ENCODE data around the gene NAXD.

Gene NAXD

DNA sequence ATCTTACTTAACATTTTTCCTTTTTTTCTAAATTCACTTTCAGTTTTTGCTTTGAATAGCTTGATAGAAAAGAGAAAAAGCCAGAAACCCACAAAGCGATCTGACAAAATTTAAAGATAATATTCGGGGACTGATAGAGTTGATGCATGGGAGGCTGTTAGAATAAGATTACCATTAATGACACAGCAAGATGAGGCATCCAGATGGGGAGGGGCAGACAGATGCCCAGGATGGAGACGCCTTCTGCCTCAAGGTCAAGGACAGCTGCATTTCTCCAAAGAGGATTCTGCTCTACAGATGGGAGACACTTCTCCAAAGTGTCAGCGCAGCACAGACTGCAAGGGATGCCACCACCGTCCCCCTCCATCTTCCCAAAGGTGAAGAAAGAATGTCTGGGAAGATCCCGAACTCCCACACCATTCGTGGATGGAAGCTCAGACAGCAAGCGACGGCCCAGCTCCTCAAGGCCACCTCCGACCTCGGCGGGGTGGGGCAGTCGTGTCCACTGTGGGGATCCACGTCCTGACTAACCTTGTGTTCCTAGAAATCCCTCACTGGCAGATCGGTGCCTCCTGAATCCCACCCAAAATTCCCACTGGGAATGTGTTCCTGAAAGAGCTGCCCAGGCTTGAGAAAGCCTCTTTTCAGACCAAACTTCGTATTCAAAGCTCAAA lies 32.9 kb downstream of the NAXD start:
- TF ChIP-seq, protein P1, sequence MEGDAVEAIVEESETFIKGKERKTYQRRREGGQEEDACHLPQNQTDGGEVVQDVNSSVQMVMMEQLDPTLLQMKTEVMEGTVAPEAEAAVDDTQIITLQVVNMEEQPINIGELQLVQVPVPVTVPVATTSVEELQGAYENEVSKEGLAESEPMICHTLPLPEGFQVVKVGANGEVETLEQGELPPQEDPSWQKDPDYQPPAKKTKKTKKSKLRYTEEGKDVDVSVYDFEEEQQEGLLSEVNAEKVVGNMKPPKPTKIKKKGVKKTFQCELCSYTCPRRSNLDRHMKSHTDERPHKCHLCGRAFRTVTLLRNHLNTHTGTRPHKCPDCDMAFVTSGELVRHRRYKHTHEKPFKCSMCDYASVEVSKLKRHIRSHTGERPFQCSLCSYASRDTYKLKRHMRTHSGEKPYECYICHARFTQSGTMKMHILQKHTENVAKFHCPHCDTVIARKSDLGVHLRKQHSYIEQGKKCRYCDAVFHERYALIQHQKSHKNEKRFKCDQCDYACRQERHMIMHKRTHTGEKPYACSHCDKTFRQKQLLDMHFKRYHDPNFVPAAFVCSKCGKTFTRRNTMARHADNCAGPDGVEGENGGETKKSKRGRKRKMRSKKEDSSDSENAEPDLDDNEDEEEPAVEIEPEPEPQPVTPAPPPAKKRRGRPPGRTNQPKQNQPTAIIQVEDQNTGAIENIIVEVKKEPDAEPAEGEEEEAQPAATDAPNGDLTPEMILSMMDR (IDR thresholded peaks at IDR 0.05; ENCODE audit: low read depth, low read length): no peak
- H3K4me3 ChIP-seq (ENCODE audit: low read depth, low read length): no peak overlapping the region
- no peak for DNase-seq (ENCODE audit: low read depth, low spot score)
- in situ Hi-C loops (cut with HindIII; ENCODE audit: low sequenced_read_pairs): no loop called here

DNA sequence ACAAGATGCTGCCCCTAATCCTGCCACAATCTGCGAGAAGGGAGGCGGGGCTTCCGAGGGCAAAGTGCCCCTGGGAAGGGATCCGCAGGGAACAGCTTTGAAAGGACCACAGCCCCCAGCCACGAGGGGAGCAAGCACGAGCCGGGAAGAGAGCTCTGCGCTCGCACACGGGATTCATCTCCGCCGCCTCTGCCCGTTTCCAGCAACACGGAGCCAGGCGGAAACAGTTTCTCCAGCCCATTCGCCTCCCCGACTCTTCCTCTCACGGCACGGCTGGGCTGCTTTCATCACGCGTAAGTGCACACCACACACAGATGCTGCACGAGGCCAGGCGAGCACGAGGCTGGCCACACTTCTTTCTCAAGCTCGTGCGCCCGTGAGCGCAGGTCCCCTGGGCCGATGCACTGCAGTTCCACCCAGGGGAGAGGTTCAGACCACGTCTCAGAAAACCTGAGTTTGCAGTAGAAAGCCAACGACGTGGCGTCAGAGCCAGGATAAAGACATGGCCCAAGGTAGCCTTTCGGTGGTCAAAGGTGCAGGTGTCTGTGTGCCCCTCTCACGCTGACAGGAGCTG lies 33.6 kb downstream of the NAXD start:
- H3K4me3 ChIP-seq (ENCODE audit: low read depth, low read length): no peak overlapping the region
- TF ChIP-seq, protein P1 (IDR thresholded peaks at IDR 0.05; ENCODE audit: low read depth, low read length): no peak
- no peak for DNase-seq (ENCODE audit: low read depth, low spot score)
- in situ Hi-C loops (cut with HindIII; ENCODE audit: low sequenced_read_pairs): no loop called here

DNA sequence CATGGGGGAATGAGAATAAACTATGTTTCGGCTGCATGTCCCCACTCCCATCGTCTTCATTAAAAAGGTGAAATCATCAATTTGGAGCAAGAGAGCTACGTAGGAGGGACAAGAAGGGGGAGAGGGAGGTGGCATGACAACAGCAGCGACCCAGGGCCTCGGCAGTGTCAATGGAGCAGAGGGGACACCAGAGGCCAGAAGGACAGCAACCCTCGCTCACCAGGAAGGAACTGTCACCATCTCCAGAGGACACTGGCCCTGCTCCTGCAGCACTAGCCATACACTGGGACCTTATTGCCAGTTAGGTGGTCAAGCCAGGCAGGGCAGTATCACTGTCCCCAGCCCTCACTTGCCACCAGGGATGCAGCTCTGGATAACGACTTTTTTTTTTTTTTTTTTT lies 34.2 kb downstream of the NAXD start:
- no peak for DNase-seq (ENCODE audit: low read depth, low spot score)
- TF ChIP-seq, protein P1 (IDR thresholded peaks at IDR 0.05; ENCODE audit: low read depth, low read length): no peak
- in situ Hi-C loops (cut with HindIII; ENCODE audit: low sequenced_read_pairs): no loop called here

DNA sequence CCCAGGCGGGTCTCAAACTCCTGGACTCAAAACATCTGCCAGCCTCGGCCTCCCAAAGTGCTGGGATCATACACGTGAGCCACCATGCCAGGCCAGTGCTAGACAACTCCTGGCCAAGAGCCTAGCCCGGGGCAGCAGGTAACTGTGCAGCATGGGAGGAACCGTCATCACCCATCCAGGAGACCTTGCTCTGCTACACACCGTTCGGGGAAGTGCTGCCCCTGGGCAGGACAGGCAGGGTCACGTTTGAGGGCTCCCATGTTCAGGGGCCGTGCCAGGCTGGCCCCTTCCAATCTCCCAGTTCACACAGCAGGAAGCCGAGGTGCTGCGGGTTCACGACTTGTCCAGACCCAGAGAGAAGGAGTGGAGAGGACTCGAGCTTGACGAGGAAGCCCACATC lies 35.1 kb downstream of the NAXD start:
- no peak for DNase-seq (ENCODE audit: low read depth, low spot score)
- H3K4me3 ChIP-seq (ENCODE audit: low read depth, low read length): no peak overlapping the region
- in situ Hi-C loops (cut with HindIII; ENCODE audit: low sequenced_read_pairs): no loop called here
- TF ChIP-seq, protein P1 (IDR thresholded peaks at IDR 0.05; ENCODE audit: low read depth, low read length): no peak

More for the DNA sequence above, 34.2 kb downstream of the NAXD start:
- no peak overlapping the region for H3K4me3 ChIP-seq (ENCODE audit: low read depth, low read length)

DNA sequence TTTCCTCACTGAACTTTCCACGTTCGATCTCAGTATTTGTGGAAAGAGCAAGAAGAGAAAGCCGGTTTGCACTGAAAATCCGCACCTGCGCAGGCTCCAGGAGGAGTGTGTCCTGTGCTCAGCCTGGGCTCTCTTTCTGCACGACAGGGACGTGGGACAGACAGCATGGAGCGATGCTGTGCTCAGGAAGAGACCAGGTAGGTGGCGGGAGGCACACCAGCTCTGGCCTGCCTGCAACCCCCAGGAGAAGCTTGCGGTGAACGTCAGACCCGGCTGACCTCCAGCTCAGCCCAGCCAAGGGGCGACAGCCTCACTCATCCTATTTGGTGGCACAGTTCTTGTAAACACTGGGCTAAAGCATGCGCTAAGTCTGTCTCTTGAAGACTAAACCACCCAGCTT lies 35.9 kb downstream of the NAXD start:
- DNase-seq (ENCODE audit: low read depth, low spot score): no peak
- in situ Hi-C loops (cut with HindIII; ENCODE audit: low sequenced_read_pairs): no loop called here
- TF ChIP-seq, protein P1 (IDR thresholded peaks at IDR 0.05; ENCODE audit: low read depth, low read length): no peak
- H3K4me3 ChIP-seq (ENCODE audit: low read depth, low read length): no peak overlapping the region

DNA sequence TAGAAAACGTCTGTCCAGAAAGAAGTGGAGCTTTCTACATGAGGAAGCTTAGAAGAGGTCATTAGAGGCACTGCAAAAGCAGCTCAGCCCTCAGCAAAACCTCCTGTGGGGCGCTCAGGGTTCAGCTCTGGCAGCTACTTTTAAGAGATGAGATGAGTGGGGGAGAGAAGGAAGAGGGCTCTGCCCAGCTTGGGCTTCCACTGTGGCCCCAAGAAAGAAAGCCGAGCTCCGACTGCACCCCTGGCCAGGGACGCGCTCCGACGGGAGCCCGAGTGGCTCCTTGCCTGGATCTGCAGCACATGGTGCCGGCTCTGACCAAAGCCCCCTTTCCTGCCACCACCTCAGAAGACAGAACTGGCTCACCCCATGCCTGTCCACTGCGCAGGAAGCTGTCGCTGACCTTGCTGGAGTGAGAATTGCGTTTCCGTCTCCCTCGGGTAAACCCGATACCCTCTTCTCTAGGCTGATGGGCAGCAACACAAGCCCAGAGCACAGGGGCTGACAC lies 36.4 kb downstream of the NAXD start:
- DNase-seq (ENCODE audit: low read depth, low spot score): no peak
- no peak overlapping the region for H3K4me3 ChIP-seq (ENCODE audit: low read depth, low read length)
- in situ Hi-C loops (cut with HindIII; ENCODE audit: low sequenced_read_pairs): no loop called here
- TF ChIP-seq, protein P1 (IDR thresholded peaks at IDR 0.05; ENCODE audit: low read depth, low read length): no peak
